ENCODE data around the gene HOXC10.

HOXC10 gene

GRCh38 chr12:53963434-53964314, 21.3 kb upstream of the HOXC10 start:
- peak overlapping the region; percentile 48 for H3K27ac ChIP-seq
- no peak for TF ChIP-seq CTCF (conservative IDR thresholded peaks at IDR 0.05)

GRCh38 chr12:53964315-53964713, 20.6 kb upstream of the HOXC10 start:
- H3K27ac ChIP-seq, result peak overlapping the region; percentile 48
- no peak for TF ChIP-seq CTCF (conservative IDR thresholded peaks at IDR 0.05)

- H3K27ac ChIP-seq, result no peak overlapping the region
- no peak for TF ChIP-seq CTCF (conservative IDR thresholded peaks at IDR 0.05)
These were observed 19.5 kb upstream of the HOXC10 start for GRCh38 chr12:53965281-53966084.

- no peak for TF ChIP-seq CTCF (conservative IDR thresholded peaks at IDR 0.05)
- H3K27ac ChIP-seq, result no peak overlapping the region
These were observed 18.9 kb upstream of the HOXC10 start for GRCh38 chr12:53966085-53966384.

GRCh38 chr12:53966385-53967133, 18.4 kb upstream of the HOXC10 start:
- H3K27ac ChIP-seq, result no peak overlapping the region
- TF ChIP-seq CTCF (conservative IDR thresholded peaks at IDR 0.05), result no peak

- TF ChIP-seq CTCF (conservative IDR thresholded peaks at IDR 0.05), result no peak
- no peak overlapping the region for H3K27ac ChIP-seq
These were observed 17.5 kb upstream of the HOXC10 start for GRCh38 chr12:53967421-53967925.
